DND-41 (cell line): ENCODE data around the gene CAV2.

Experiments used
- ATAC-seq: fragments of 200-7000 bp; cut with Tn5 transposase; 3 replicates; pipeline ENCODE4 v1.9.1; 2021; ENCODE audit warnings: low read depth; ENCODE audit not compliant: insufficient read depth
- DNase-seq: peaks from one replicate; pipeline ENCODE4 v3.0.0-alpha.2; 2020
- H2AFZ ChIP-seq: 2 replicates; pipeline ENCODE4 v1.6.0; 2012; ENCODE audit warnings: low read depth, low read length
- H3K27ac ChIP-seq: 2 replicates; pipeline ENCODE4 v1.5.1; 2012; ENCODE audit warnings: low read length, inconsistent platforms
- H3K27me3 ChIP-seq: fragments of 200-600 bp; sonication (generic); 2 replicates; pipeline ENCODE4 v1.6.0; 2012; ENCODE audit warnings: low read length, mild to moderate bottlenecking, inconsistent platforms; ENCODE audit not compliant: insufficient read depth, poor library complexity
- H3K36me3 ChIP-seq: 2 replicates; pipeline ENCODE4 v1.5.1; 2012; ENCODE audit warnings: low read length, inconsistent platforms; ENCODE audit not compliant: insufficient read depth
- H3K4me1 ChIP-seq: 2 replicates; pipeline ENCODE4 v1.5.1; 2012; ENCODE audit warnings: mild to moderate bottlenecking, low read length; ENCODE audit not compliant: insufficient read depth
- H3K4me2 ChIP-seq: 2 replicates; pipeline ENCODE4 v1.6.0; 2012; ENCODE audit warnings: mild to moderate bottlenecking, moderate library complexity, low read length, inconsistent platforms; ENCODE audit not compliant: insufficient read depth
- H3K4me3 ChIP-seq, 2 experiments: fragments of 200-600 bp in 1 of 2; shearing (Covaris generic) in 1 of 2; 2 replicates each; pipeline ENCODE4 v1.5.1; 2012 to 2016; ENCODE audit warnings: inconsistent platforms in 2 of 2, low read length in 2 of 2, mild to moderate bottlenecking in 2 of 2, low read depth in 1 of 2, moderate library complexity in 1 of 2
- H3K79me2 ChIP-seq: 2 replicates; pipeline ENCODE4 v1.6.0; 2012; ENCODE audit warnings: low read length, inconsistent platforms; ENCODE audit not compliant: insufficient read depth
- H3K9ac ChIP-seq: 2 replicates; pipeline ENCODE4 v1.6.0; 2012; ENCODE audit warnings: low read depth, mild to moderate bottlenecking, inconsistent platforms, low read length, moderate library complexity
- H3K9me3 ChIP-seq: 2 replicates; pipeline ENCODE4 v1.5.1; 2012; ENCODE audit warnings: low read length, moderate library complexity, mild to moderate bottlenecking, inconsistent platforms; ENCODE audit not compliant: insufficient read depth, severe bottlenecking
- H4K20me1 ChIP-seq: 2 replicates; pipeline ENCODE4 v1.6.0; 2012; ENCODE audit warnings: low read length; ENCODE audit not compliant: insufficient read depth
- CTCF ChIP-seq: IDR thresholded peaks from 2 replicates; pipeline ENCODE4 v1.5.1; 2012; ENCODE audit warnings: borderline replicate concordance, low read length, moderate library complexity, mild to moderate bottlenecking; ENCODE audit not compliant: poor library complexity, severe bottlenecking; ENCODE audit errors: extremely low read depth
- EZH2 ChIP-seq: IDR thresholded peaks from 3 replicates; pipeline ENCODE4 v1.6.1; 2012; ENCODE audit warnings: borderline replicate concordance, low read depth, mild to moderate bottlenecking, moderate library complexity, low read length, inconsistent platforms; ENCODE audit not compliant: severe bottlenecking

CAV2 gene

GRCh38 chr7:116521046-116521664, 21.6 kb downstream of the CAV2 start:
- ATAC-seq (no peak), DNase-seq (no peak)
- Histone ChIP-seq H3K4me2 (no peak overlapping the region), H3K36me3 (no peaks in the 10 kb centered on the region), H3K27me3 (peaks cover 19% of the 10 kb centered on the region), H3K9ac (no peak overlapping the region), H3K27ac (no peak overlapping the region), H3K9me3 (no peaks in the 10 kb centered on the region), H3K4me3 (no peak overlapping the region), H4K20me1 (no peaks in the 10 kb centered on the region), H3K79me2 (no peaks in the 10 kb centered on the region), H2AFZ (no peak overlapping the region), H3K4me1 (no peaks in the 10 kb centered on the region)
- TF ChIP-seq EZH2, result no peak
- no peak for TF ChIP-seq CTCF

- no peak for ATAC-seq
- Histone ChIP-seq H3K27me3 (peaks cover 19% of the 10 kb centered on the region), H3K4me2 (no peak overlapping the region), H3K36me3 (no peaks in the 10 kb centered on the region), H3K9me3 (no peaks in the 10 kb centered on the region), H3K27ac (no peak overlapping the region), H3K4me3 (no peak overlapping the region), H3K79me2 (no peaks in the 10 kb centered on the region), H4K20me1 (no peaks in the 10 kb centered on the region), H3K9ac (no peak overlapping the region), H3K4me1 (no peaks in the 10 kb centered on the region), H2AFZ (no peak overlapping the region)
- no peak for DNase-seq
- TF ChIP-seq EZH2 (no peak), CTCF (no peak)
Observed at GRCh38 chr7:116522247-116522646, 22.7 kb downstream of the CAV2 start.

- Histone ChIP-seq H3K4me3 (no peak overlapping the region), H3K9ac (no peak overlapping the region), H3K36me3 (no peaks in the 10 kb centered on the region), H3K4me1 (no peaks in the 10 kb centered on the region), H2AFZ (no peak overlapping the region), H3K79me2 (no peaks in the 10 kb centered on the region), H3K9me3 (no peaks in the 10 kb centered on the region), H4K20me1 (no peaks in the 10 kb centered on the region), H3K4me2 (no peak overlapping the region), H3K27ac (no peak overlapping the region), H3K27me3 (peaks cover 7% of the 10 kb centered on the region)
- TF ChIP-seq EZH2 (no peak), CTCF (no peak)
- ATAC-seq (no peak), DNase-seq (no peak)
Observed at GRCh38 chr7:116524221-116524608, 24.7 kb downstream of the CAV2 start.
